ENCODE results near the gene HOXB2. TPM values are rescaled to one million over a fixed set of nuclear protein-coding genes. Genes with fewer than 3 reads are reported as not detected.

Gene HOXB2
- total and polyA plus RNA-seq, 2 donors (not counting 1 experiment from before 2014, with no cell fraction given) = 6.1 to 9.2 TPM

GRCh38 chr17:48565022-48565554 is 20.2 kb upstream of the HOXB2 start:
- H3K27me3 Mint-ChIP-seq = peaks cover 20% of the 10 kb centered on the region
- H3K36me3 ChIP-seq (replicated peaks in 1 of 2; ENCODE audit: control extremely low read depth in 1 of 2, control insufficient read depth in 1 of 2, extremely low read depth in 1 of 2, insufficient read depth in 2 of 2, low read length in 1 of 2) = no peaks in the 10 kb centered on the region
- H3K4me3 Mint-ChIP-seq = no peak overlapping the region
- peaks cover 5 to 8% of the 10 kb centered on the region in 2 donors for H3K4me1 ChIP-seq (ENCODE audit: control insufficient read depth in 2 of 2, insufficient read depth in 2 of 2, low read length in 2 of 2)
- no peak overlapping the region for H2AFZ ChIP-seq (ENCODE audit: insufficient read depth, low read depth, low read length, poor library complexity, severe bottlenecking)
- peaks cover 0 to 3% (median 0%) of the 10 kb centered on the region in 3 donors for H3K9me3 ChIP-seq (ENCODE audit: control extremely low read depth in 1 of 3, control insufficient read depth in 2 of 3, insufficient read depth in 1 of 3, low read length in 2 of 3)
- DNase-seq (no peak), ATAC-seq (ENCODE audit: low read depth) (no peak)
- H3K27me3 ChIP-seq (replicated peaks in 1 of 4; ENCODE audit: control extremely low read depth in 1 of 4, control insufficient read depth in 3 of 4, insufficient read depth in 4 of 4, low read length in 3 of 4) = peaks cover 0 to 63% (median 26%) of the 10 kb centered on the region in 4 experiments
- POLR2A ChIA-PET = no interaction called here
- H3K4me2 ChIP-seq (replicated peaks; ENCODE audit: low read depth, low read length, poor library complexity, severe bottlenecking) = no peak overlapping the region
- H3K4me1 Mint-ChIP-seq = peaks cover 9% of the 10 kb centered on the region
- H3K27ac Mint-ChIP-seq = no peak overlapping the region
- no peaks in the 10 kb centered on the region for H3K79me2 ChIP-seq (ENCODE audit: control insufficient read depth, insufficient read depth, low read length)
- no peaks in the 10 kb centered on the region for H4K20me1 ChIP-seq (ENCODE audit: control insufficient read depth, insufficient read depth, low read length, poor library complexity, severe bottlenecking)
- no peak overlapping the region for H3K9ac ChIP-seq (ENCODE audit: low read length)
- WGBS (ENCODE audit: insufficient coverage) = no CpG with 5 or more reads among the region's 2 CpGs
- H3K27ac ChIP-seq (ENCODE audit: low read length in 2 of 2) = no peak overlapping the region
- intact Hi-C loops (cut with micrococcal nuclease) = no loop called here
- H3K4me3 ChIP-seq (ENCODE audit: control extremely low read depth in 1 of 5, extremely low read depth in 1 of 5, insufficient read depth in 1 of 5, low read depth in 2 of 5, low read length in 4 of 5) = no peak overlapping the region
- CTCF ChIA-PET = no interaction called here
- no peaks in the 10 kb centered on the region for H3K9me3 Mint-ChIP-seq (ENCODE audit: insufficient read depth)
- no peak for TF ChIP-seq CTCF (IDR thresholded peaks at IDR 0.05)

- no peak for ATAC-seq (ENCODE audit: low read depth)
- DNase-seq = no peak
- TF ChIP-seq EZH2 (IDR thresholded peaks at IDR 0.05; ENCODE audit: borderline replicate concordance, insufficient read depth, low read depth, low read length, poor library complexity, severe bottlenecking) = no peak
- no peak for TF ChIP-seq CTCF (IDR thresholded peaks at IDR 0.05)
- no peak overlapping the region for H3K27ac Mint-ChIP-seq
- intact Hi-C loops (cut with micrococcal nuclease) = no loop called here
- Histone ChIP-seq H3K4me2 (replicated peaks; ENCODE audit: low read depth, low read length, poor library complexity, severe bottlenecking) (no peak overlapping the region), H3K27ac (ENCODE audit: low read length in 2 of 2) (no peak overlapping the region), H2AFZ (ENCODE audit: insufficient read depth, low read depth, low read length, poor library complexity, severe bottlenecking) (no peak overlapping the region), H3K9ac (ENCODE audit: low read length) (no peak overlapping the region), H3K79me2 (ENCODE audit: control insufficient read depth, insufficient read depth, low read length) (no peaks in the 10 kb centered on the region), H3K4me3 (ENCODE audit: control extremely low read depth in 1 of 5, extremely low read depth in 1 of 5, insufficient read depth in 1 of 5, low read depth in 2 of 5, low read length in 4 of 5) (no peak overlapping the region), H3K4me1 (ENCODE audit: control insufficient read depth in 2 of 2, insufficient read depth in 2 of 2, low read length in 2 of 2) (peaks cover 5 to 8% of the 10 kb centered on the region in 2 donors), H3K36me3 (replicated peaks in 1 of 2; ENCODE audit: control extremely low read depth in 1 of 2, control insufficient read depth in 1 of 2, extremely low read depth in 1 of 2, insufficient read depth in 2 of 2, low read length in 1 of 2) (no peaks in the 10 kb centered on the region), H3K27me3 (replicated peaks in 1 of 4; ENCODE audit: control extremely low read depth in 1 of 4, control insufficient read depth in 3 of 4, insufficient read depth in 4 of 4, low read length in 3 of 4) (peaks cover 0 to 56% (median 22%) of the 10 kb centered on the region in 4 experiments), H4K20me1 (ENCODE audit: control insufficient read depth, insufficient read depth, low read length, poor library complexity, severe bottlenecking) (no peaks in the 10 kb centered on the region), H3K9me3 (ENCODE audit: control extremely low read depth in 1 of 3, control insufficient read depth in 2 of 3, insufficient read depth in 1 of 3, low read length in 2 of 3) (peaks cover 0 to 3% (median 0%) of the 10 kb centered on the region in 3 donors)
- ChIA-PET CTCF (interaction anchor here (0.7 kb wide), 2 partner anchors 213 to 302 kb away, joined by 3 read pairs; no protein-coding TSS in a partner anchor), POLR2A (no interaction called here)
- WGBS (ENCODE audit: insufficient coverage) = 43% methylated on average over 69 of the region's 73 CpGs
- no peak overlapping the region for H3K4me3 Mint-ChIP-seq
- no peaks in the 10 kb centered on the region for H3K9me3 Mint-ChIP-seq (ENCODE audit: insufficient read depth)
- H3K4me1 Mint-ChIP-seq = peaks cover 9% of the 10 kb centered on the region
- peaks cover 19% of the 10 kb centered on the region for H3K27me3 Mint-ChIP-seq
These were observed 19.5 kb upstream of the HOXB2 start for GRCh38 chr17:48564188-48565021.
